ENCODE measurements around the gene FADS6. TPM values are rescaled to one million over a fixed set of nuclear protein-coding genes. Genes with fewer than 3 reads are reported as not detected.

The FADS6 gene
- total RNA-seq, 1 donor from 2014 or later, result not detected

- no peak for ATAC-seq (ENCODE audit: poor library complexity)
- intact Hi-C loops (cut with DNase I), result no loop called here
- DNase-seq, result no peak
These were observed 32.4 kb downstream of the FADS6 start for GRCh38 chr17:74860872-74861661.

- DNase-seq (no peak), ATAC-seq (ENCODE audit: poor library complexity) (no peak)
- intact Hi-C loops (cut with DNase I), result no loop called here
These were observed 33.1 kb downstream of the FADS6 start for GRCh38 chr17:74860229-74860871.

GRCh38 chr17:74859459-74860228, 33.8 kb downstream of the FADS6 start, which contains the start of gene GRIN2C:
TSS of gene GRIN2C (minus strand) at chr17:74859885. CDS start at chr17:74855092, 4,793 bp downstream.
- intact Hi-C loops (cut with DNase I), result no loop called here
- ATAC-seq (ENCODE audit: poor library complexity), result no peak
- no peak for DNase-seq

- intact Hi-C loops (cut with DNase I), result no loop called here
- no peak for DNase-seq
- ATAC-seq (ENCODE audit: poor library complexity), result no peak
These were observed 34.6 kb downstream of the FADS6 start for GRCh38 chr17:74858672-74859458.

- ATAC-seq (ENCODE audit: poor library complexity), result no peak
- intact Hi-C loops (cut with DNase I), result no loop called here
- DNase-seq, result no peak
These were observed 36.2 kb downstream of the FADS6 start for GRCh38 chr17:74857191-74857590.

- ATAC-seq (ENCODE audit: poor library complexity), result no peak
- DNase-seq, result no peak
- intact Hi-C loops (cut with DNase I), result no loop called here
These were observed 37.3 kb downstream of the FADS6 start for GRCh38 chr17:74856112-74856511.

- DNase-seq (no peak), ATAC-seq (ENCODE audit: poor library complexity) (no peak)
- intact Hi-C loops (cut with DNase I), result no loop called here
These were observed 38.1 kb downstream of the FADS6 start for GRCh38 chr17:74855323-74855722.

- DNase-seq (no peak), ATAC-seq (ENCODE audit: poor library complexity) (no peak)
- intact Hi-C loops (cut with DNase I), result no loop called here
These were observed 38.6 kb downstream of the FADS6 start for GRCh38 chr17:74854792-74855191.

GRCh38 chr17:74853669-74854068, 39.8 kb downstream of the FADS6 start:
- DNase-seq (no peak), ATAC-seq (ENCODE audit: poor library complexity) (no peak)
- intact Hi-C loops (cut with DNase I), result no loop called here

GRCh38 chr17:74853048-74853397, 40.4 kb downstream of the FADS6 start:
- intact Hi-C loops (cut with DNase I), result no loop called here
- ATAC-seq (ENCODE audit: poor library complexity), result no peak
- DNase-seq, result no peak

GRCh38 chr17:74852237-74853047, 41.0 kb downstream of the FADS6 start:
- ATAC-seq (ENCODE audit: poor library complexity), result no peak
- no peak for DNase-seq
- intact Hi-C loops (cut with DNase I), result no loop called here

- peak; percentile 9 for ATAC-seq (ENCODE audit: poor library complexity)
- intact Hi-C loops (cut with DNase I), result no loop called here
- no peak for DNase-seq
These were observed 41.7 kb downstream of the FADS6 start for GRCh38 chr17:74851612-74852236.

GRCh38 chr17:74850914-74851313, 42.5 kb downstream of the FADS6 start:
- DNase-seq (no peak), ATAC-seq (ENCODE audit: poor library complexity) (no peak)
- intact Hi-C loops (cut with DNase I), result no loop called here

- ATAC-seq (ENCODE audit: poor library complexity) (no peak), DNase-seq (no peak)
- intact Hi-C loops (cut with DNase I), result no loop called here
These were observed 43.1 kb downstream of the FADS6 start for GRCh38 chr17:74850310-74850709.

GRCh38 chr17:74848656-74849399, 44.6 kb downstream of the FADS6 start:
- DNase-seq (no peak), ATAC-seq (ENCODE audit: poor library complexity) (no peak)
- intact Hi-C loops (cut with DNase I), result no loop called here

- no peak for DNase-seq
- intact Hi-C loops (cut with DNase I), result no loop called here
- no peak for ATAC-seq (ENCODE audit: poor library complexity)
These were observed 46.8 kb downstream of the FADS6 start for GRCh38 chr17:74846621-74847020.

GRCh38 chr17:74843352-74843627, 50.1 kb downstream of the FADS6 start:
- intact Hi-C loops (cut with DNase I), result no loop called here

More at GRCh38 chr17:74843352-74843627, 50.1 kb downstream of the FADS6 start:
- DNase-seq, result no peak
- no peak for ATAC-seq (ENCODE audit: poor library complexity)
